Activated CD4-positive, alpha-beta memory T cell treated with anti-CD3 and anti-CD28 coated beads for 36 hours (primary cell): ENCODE data around the gene CAPN14. TPM values are rescaled to one million over a fixed set of nuclear protein-coding genes. Genes with fewer than 3 reads are reported as not detected.

Experiments
- CTCF ChIA-PET: fragments of 350-600 bp; sonication (Branson Sonifier 250); formaldehyde crosslinking; loops from one replicate; lab custom pipeline; 2021; ENCODE audit warnings: antibody characterized with exemption, inconsistent platforms; lab: Charles Lee
- POLR2A ChIA-PET: fragments of 350-600 bp; sonication (Branson Sonifier 250); formaldehyde crosslinking; loops from one replicate; lab custom pipeline; 2021; ENCODE audit warnings: antibody characterized with exemption; lab: Charles Lee
- DNase-seq: peaks from one replicate; pipeline ENCODE4 v3.0.0-alpha.2; 2020
- H3K27ac Mint-ChIP-seq: one replicate; pipeline ENCODE4 v1.8.0; 2021; ENCODE audit warnings: mixed read lengths
- H3K27me3 Mint-ChIP-seq: one replicate; pipeline ENCODE4 v1.8.0; 2021; ENCODE audit warnings: mixed read lengths
- H3K36me3 Mint-ChIP-seq: one replicate; pipeline ENCODE4 v1.8.0; 2021; ENCODE audit warnings: mixed read lengths
- H3K4me1 Mint-ChIP-seq: one replicate; pipeline ENCODE4 v1.8.0; 2021; ENCODE audit warnings: low read depth, mixed read lengths
- H3K4me3 Mint-ChIP-seq: one replicate; pipeline ENCODE4 v1.8.0; 2021; ENCODE audit warnings: mild to moderate bottlenecking, mixed read lengths
- H3K9me3 Mint-ChIP-seq: one replicate; pipeline ENCODE4 v1.8.0; 2021; ENCODE audit warnings: mixed read lengths
- intact Hi-C: fragments of 100-400 bp; cut with micrococcal nuclease; formaldehyde crosslinking; loops from one replicate; pipeline ENCODE4 v1.15.1; 2023
- total RNA-seq, 2 experiments: library from RNA; stranded (reverse); gene quantifications; one replicate each; pipeline ENCODE4 v1.2.3, GENCODE V29; 2021

The CAPN14 gene
- total RNA-seq, 2 experiments from 2014 or later = 0.19 to 0.39 TPM

GRCh38 chr2:31129375-31130171 is 87.7 kb downstream of the CAPN14 start:
- H3K27me3 Mint-ChIP-seq = peaks cover 15% of the 10 kb centered on the region
- no peaks in the 10 kb centered on the region for H3K36me3 Mint-ChIP-seq
- ChIA-PET CTCF (interaction anchor here (0.7 kb wide), 2 partner anchors 8 to 16 kb away, joined by 3 to 4 read pairs; partner anchors contain the start of gene GALNT14), POLR2A (no interaction called here)
- no peak overlapping the region for H3K4me3 Mint-ChIP-seq
- H3K4me1 Mint-ChIP-seq = no peaks in the 10 kb centered on the region
- no peak overlapping the region for H3K27ac Mint-ChIP-seq
- intact Hi-C loops = no loop called here
- no peaks in the 10 kb centered on the region for H3K9me3 Mint-ChIP-seq
- no peak for DNase-seq

- Mint-ChIP-seq H3K9me3 (no peaks in the 10 kb centered on the region), H3K27ac (no peak overlapping the region), H3K27me3 (peaks cover 6% of the 10 kb centered on the region), H3K36me3 (no peaks in the 10 kb centered on the region), H3K4me3 (no peak overlapping the region), H3K4me1 (no peaks in the 10 kb centered on the region)
- ChIA-PET POLR2A (no interaction called here), CTCF (no interaction called here)
- no peak for DNase-seq
- intact Hi-C loops = no loop called here
Measured at GRCh38 chr2:31127931-31128330, 89.4 kb downstream of the CAPN14 start.

- DNase-seq = no peak
- ChIA-PET POLR2A (no interaction called here), CTCF (no interaction called here)
- H3K4me3 Mint-ChIP-seq = no peak overlapping the region
- H3K36me3 Mint-ChIP-seq = no peaks in the 10 kb centered on the region
- peaks cover 2% of the 10 kb centered on the region for H3K27me3 Mint-ChIP-seq
- no peaks in the 10 kb centered on the region for H3K4me1 Mint-ChIP-seq
- no peaks in the 10 kb centered on the region for H3K9me3 Mint-ChIP-seq
- H3K27ac Mint-ChIP-seq = no peak overlapping the region
- intact Hi-C loops = no loop called here
Measured at GRCh38 chr2:31125918-31126695, 91.2 kb downstream of the CAPN14 start.

GRCh38 chr2:31124904-31125303 is 92.4 kb downstream of the CAPN14 start:
- no peaks in the 10 kb centered on the region for H3K9me3 Mint-ChIP-seq
- intact Hi-C loops = no loop called here
- H3K4me1 Mint-ChIP-seq = no peaks in the 10 kb centered on the region
- CTCF ChIA-PET = interaction anchor here (0.6 kb wide), 1 partner anchor 14 kb away, joined by 3 read pairs; no protein-coding TSS in a partner anchor
- H3K36me3 Mint-ChIP-seq = no peaks in the 10 kb centered on the region
- no peak overlapping the region for H3K4me3 Mint-ChIP-seq
- DNase-seq = no peak
- H3K27me3 Mint-ChIP-seq = peaks cover 2% of the 10 kb centered on the region
- no peak overlapping the region for H3K27ac Mint-ChIP-seq
- POLR2A ChIA-PET = no interaction called here

Other genes starting within 250 kb of the CAPN14 start
- gene GALNT14, start 79.1 kb downstream of the CAPN14 start, total RNA-seq = under 1 TPM; 0.43 to 0.44 TPM
- gene EHD3, start 16.6 kb upstream of the CAPN14 start, total RNA-seq = 1 to 10 TPM; 1.4 to 1.5 TPM
- not detected for gene XDH, start 197.2 kb upstream of the CAPN14 start, total RNA-seq